Measurements from ENCODE around the gene ADGRL1.

DNA sequence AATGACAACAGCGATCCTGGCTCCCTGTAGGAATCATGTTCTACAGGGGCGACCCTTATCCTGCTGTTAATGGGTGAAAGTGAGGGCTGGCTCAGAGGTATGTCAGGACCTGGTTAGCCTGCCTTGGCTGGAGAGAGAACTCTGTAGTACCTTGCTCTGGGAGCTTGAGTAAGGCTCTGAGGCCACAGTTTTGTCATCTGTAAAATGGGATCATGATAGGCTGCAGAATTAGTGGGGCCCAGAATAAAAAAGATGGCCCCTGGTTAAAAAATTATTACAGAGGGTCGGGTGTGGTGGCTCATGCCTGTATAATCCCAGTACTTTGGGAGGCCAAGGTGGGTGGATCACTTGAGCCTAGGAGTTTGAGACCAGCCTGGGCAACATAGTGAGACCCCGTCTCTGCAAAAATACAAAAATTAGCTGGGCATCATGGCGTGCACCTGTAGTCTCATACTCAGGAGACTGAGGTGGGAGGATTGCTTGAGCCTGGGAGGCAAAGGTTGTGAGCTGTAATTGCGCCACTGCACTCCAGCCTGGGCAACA lies 104.9 kb downstream of the ADGRL1 start:
- TF ChIP-seq, protein P1, sequence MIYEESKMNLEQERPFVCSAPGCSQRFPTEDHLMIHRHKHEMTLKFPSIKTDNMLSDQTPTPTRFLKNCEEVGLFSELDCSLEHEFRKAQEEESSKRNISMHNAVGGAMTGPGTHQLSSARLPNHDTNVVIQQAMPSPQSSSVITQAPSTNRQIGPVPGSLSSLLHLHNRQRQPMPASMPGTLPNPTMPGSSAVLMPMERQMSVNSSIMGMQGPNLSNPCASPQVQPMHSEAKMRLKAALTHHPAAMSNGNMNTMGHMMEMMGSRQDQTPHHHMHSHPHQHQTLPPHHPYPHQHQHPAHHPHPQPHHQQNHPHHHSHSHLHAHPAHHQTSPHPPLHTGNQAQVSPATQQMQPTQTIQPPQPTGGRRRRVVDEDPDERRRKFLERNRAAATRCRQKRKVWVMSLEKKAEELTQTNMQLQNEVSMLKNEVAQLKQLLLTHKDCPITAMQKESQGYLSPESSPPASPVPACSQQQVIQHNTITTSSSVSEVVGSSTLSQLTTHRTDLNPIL (CRISPR knock-in tag; IDR thresholded peaks at IDR 0.05; ENCODE audit: low read depth): no peak
- no peak for TF ChIP-seq ZNF8 (CRISPR knock-in tag; IDR thresholded peaks at IDR 0.05)
- no peak for TF ChIP-seq PATZ1 (CRISPR knock-in tag; IDR thresholded peaks at IDR 0.05; ENCODE audit: borderline replicate concordance)
- no peak for TF ChIP-seq BACH2 (CRISPR knock-in tag; IDR thresholded peaks at IDR 0.05; ENCODE audit: borderline replicate concordance)
- TF ChIP-seq ISL1 (CRISPR knock-in tag; IDR thresholded peaks at IDR 0.05): no peak
- TF ChIP-seq PPARA (CRISPR knock-in tag; IDR thresholded peaks at IDR 0.05; ENCODE audit: borderline replicate concordance): no peak
- no peak for TF ChIP-seq ZNF565 (CRISPR knock-in tag; conservative IDR thresholded peaks at IDR 0.05; ENCODE audit: low read depth)
- no peak for TF ChIP-seq ESRRG (CRISPR knock-in tag; IDR thresholded peaks at IDR 0.05)
- TF ChIP-seq RARB (CRISPR knock-in tag; IDR thresholded peaks at IDR 0.05): no peak
- no peak for TF ChIP-seq ARNTL (CRISPR knock-in tag; IDR thresholded peaks at IDR 0.05; ENCODE audit: borderline replicate concordance, low read depth)
